Measurements from ENCODE around the gene ZEB1. TPM values are rescaled to one million over a fixed set of nuclear protein-coding genes. Genes with fewer than 3 reads are reported as not detected.

ZEB1 gene
- total RNA-seq, 3 donors from 2014 or later, result 8.8 to 200 (median 28.1) TPM

DNA sequence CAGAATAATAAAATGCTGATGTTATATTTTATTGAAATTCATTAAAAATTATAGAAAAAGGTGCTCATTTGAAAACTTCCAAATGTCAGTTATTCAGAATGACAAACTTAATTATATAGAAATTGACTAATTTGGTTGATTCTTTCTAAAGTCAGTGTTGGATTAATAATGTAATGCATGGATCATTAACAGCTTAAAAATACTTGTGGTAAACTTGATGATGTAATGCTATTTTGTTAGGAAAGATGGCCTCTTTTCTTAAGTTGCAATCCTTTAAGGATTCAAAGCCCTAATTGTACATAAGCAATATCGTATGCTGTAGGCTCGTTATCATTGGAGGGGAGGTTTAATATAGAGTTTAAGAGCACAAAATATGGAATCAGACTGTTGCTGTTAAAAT lies 141.2 kb downstream of the ZEB1 start:
- H3K4me1 ChIP-seq (ENCODE audit: low read depth), result no peaks in the 10 kb centered on the region
- H3K4me3 ChIP-seq, result no peak overlapping the region
- H3K9me3 ChIP-seq, result no peaks in the 10 kb centered on the region
- no peak for DNase-seq
- intact Hi-C loops (cut with DNase I, micrococcal nuclease), result no loop called here
- no peaks in the 10 kb centered on the region for H3K36me3 ChIP-seq (ENCODE audit: low read depth)
- TF ChIP-seq, protein P1, sequence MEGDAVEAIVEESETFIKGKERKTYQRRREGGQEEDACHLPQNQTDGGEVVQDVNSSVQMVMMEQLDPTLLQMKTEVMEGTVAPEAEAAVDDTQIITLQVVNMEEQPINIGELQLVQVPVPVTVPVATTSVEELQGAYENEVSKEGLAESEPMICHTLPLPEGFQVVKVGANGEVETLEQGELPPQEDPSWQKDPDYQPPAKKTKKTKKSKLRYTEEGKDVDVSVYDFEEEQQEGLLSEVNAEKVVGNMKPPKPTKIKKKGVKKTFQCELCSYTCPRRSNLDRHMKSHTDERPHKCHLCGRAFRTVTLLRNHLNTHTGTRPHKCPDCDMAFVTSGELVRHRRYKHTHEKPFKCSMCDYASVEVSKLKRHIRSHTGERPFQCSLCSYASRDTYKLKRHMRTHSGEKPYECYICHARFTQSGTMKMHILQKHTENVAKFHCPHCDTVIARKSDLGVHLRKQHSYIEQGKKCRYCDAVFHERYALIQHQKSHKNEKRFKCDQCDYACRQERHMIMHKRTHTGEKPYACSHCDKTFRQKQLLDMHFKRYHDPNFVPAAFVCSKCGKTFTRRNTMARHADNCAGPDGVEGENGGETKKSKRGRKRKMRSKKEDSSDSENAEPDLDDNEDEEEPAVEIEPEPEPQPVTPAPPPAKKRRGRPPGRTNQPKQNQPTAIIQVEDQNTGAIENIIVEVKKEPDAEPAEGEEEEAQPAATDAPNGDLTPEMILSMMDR (IDR thresholded peaks at IDR 0.05), result no peak
- no peak for ATAC-seq

DNA sequence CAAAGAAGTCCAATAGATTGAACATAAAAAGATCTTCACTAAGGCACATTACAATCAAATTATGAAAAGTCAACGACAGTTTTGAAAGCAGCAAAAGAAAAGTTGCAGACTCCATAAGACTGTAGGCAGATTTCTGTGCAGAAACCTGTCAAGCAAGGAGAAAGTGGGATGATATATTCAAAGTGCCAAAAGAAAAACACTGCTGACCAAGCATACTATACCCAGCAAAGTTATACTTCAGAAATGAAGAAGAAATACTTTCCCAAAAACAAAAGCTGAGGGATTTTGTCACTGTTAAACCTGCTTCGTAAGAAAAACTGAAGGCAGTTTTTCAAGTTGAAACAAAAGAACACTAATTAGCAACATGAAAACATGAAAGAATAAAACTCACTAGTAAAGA lies 145.5 kb downstream of the ZEB1 start:
- intact Hi-C loops (cut with DNase I, micrococcal nuclease), result no loop called here
- H3K4me1 ChIP-seq (ENCODE audit: low read depth), result no peaks in the 10 kb centered on the region
- no peaks in the 10 kb centered on the region for H3K36me3 ChIP-seq (ENCODE audit: low read depth)
- ATAC-seq (no peak), DNase-seq (no peak)
- no peaks in the 10 kb centered on the region for H3K9me3 ChIP-seq
- no peak overlapping the region for H3K4me3 ChIP-seq
- TF ChIP-seq, protein P1 (IDR thresholded peaks at IDR 0.05), result no peak

DNA sequence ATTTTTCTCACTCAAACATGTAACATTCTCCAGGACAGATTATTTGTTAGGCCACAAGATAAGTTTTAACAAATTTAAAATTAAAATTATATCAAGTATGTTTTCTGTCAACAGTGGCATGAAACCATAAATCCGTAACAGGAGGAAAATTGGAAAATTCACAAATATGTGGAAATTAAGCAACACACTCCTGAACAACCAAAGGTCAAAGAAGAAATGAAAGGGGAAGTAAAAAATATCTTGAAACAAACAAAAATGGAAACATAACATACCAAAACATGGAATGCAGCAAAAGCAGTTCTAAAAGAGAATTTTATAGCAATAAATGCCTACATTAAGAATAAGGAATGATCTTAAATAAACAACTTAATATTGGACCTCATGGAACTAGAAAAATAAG lies 147.3 kb downstream of the ZEB1 start:
- intact Hi-C loops (cut with DNase I, micrococcal nuclease), result no loop called here
- H3K4me3 ChIP-seq, result no peak overlapping the region
- no peak for ATAC-seq
- no peaks in the 10 kb centered on the region for H3K36me3 ChIP-seq (ENCODE audit: low read depth)
- TF ChIP-seq, protein P1 (IDR thresholded peaks at IDR 0.05), result no peak
- H3K4me1 ChIP-seq (ENCODE audit: low read depth), result no peaks in the 10 kb centered on the region
- no peak for DNase-seq
- no peaks in the 10 kb centered on the region for H3K9me3 ChIP-seq

DNA sequence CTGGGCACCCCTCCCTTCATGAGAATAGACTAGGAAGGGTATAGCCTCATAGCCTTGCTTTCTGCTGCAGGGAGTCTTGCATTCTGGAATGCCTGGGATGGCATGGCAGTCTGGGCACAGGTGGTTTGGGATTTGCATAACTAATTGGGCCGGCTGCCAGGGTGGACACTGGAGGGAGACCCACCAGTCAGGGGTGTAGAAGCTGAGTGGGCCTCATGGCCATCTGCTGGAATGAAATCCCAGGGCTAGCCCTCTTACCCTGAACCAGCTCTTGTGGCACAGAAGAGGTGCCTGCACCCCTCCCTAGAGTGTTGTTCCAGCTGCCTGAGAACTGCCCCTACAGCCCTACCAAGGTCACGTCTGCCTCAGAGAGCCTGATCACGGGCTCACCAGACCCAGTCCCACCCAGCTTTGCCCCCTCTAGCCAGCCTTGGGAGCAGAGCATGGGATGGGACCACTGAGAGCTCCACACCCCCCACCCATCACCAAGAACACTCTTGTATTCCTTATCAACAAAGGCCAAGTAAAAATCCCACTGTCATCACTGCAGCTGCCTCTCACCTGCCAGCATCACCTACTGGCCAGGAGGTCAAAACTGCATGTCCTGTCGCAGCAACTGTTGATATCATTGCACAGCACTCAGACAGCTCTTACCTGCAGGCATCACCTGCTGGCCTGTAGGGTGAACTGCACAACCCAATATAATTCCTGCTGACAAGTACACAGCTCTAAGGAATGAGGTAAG lies 148.9 kb downstream of the ZEB1 start:
- ATAC-seq (peak; percentile 76), DNase-seq (peak; percentile 15 to 42 (median 21))
- no peaks in the 10 kb centered on the region for H3K9me3 ChIP-seq
- TF ChIP-seq, protein P1 (IDR thresholded peaks at IDR 0.05), result no peak
- H3K4me3 ChIP-seq, result no peak overlapping the region
- intact Hi-C loops (cut with DNase I, micrococcal nuclease), result no loop called here
- H3K36me3 ChIP-seq (ENCODE audit: low read depth), result no peaks in the 10 kb centered on the region
- H3K4me1 ChIP-seq (ENCODE audit: low read depth), result no peaks in the 10 kb centered on the region

DNA sequence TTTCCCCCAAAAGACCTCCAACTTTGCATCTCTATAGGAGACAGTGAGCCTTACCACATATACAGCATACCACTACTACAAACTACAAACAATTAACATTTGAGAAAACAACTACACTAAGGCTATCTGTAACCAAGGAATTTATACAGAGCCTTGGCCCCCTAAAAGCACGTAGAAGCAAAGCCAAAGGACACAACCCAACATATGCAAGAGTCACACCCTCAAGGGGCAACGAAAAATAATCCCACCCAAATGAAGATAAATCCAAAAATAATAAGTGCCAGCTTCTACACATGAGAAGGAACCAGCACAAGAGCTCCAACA lies 149.5 kb downstream of the ZEB1 start:
- no peaks in the 10 kb centered on the region for H3K36me3 ChIP-seq (ENCODE audit: low read depth)
- intact Hi-C loops (cut with DNase I, micrococcal nuclease), result no loop called here
- no peak overlapping the region for H3K4me3 ChIP-seq
- ATAC-seq, result no peak
- no peak for DNase-seq
- TF ChIP-seq, protein P1 (IDR thresholded peaks at IDR 0.05), result no peak
- no peaks in the 10 kb centered on the region for H3K4me1 ChIP-seq (ENCODE audit: low read depth)
- H3K9me3 ChIP-seq, result no peaks in the 10 kb centered on the region

DNA sequence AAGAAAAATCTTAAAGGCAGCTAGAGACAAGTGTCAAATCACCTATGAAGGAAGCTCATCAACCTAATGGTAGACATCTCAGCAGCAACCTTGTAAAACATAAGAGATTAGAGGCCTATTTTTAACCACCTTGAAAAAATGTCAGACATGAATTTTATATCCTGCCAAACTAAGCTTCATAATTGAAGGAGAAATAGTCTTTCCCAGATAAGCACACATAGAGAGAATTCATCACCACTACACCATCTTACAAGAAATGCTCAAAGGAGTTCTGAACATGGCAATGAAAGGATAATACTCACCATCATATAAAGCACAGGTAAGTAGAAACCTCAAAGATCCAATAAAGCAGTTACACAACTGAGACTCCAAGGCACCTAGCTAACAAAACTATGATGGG lies 156.5 kb downstream of the ZEB1 start:
- Histone ChIP-seq H3K36me3 (ENCODE audit: low read depth) (no peaks in the 10 kb centered on the region), H3K4me1 (ENCODE audit: low read depth) (no peaks in the 10 kb centered on the region), H3K4me3 (no peak overlapping the region), H3K9me3 (no peaks in the 10 kb centered on the region)
- TF ChIP-seq, protein P1 (IDR thresholded peaks at IDR 0.05), result no peak
- ATAC-seq (no peak), DNase-seq (no peak)
- intact Hi-C loops (cut with DNase I, micrococcal nuclease), result no loop called here
